GM19239 (cell line): Measurements from ENCODE around the gene HIVEP3.
"Not testable (repeated sequence)": the region's sequence is repeated elsewhere in the genome, so short reads cannot be mapped to it uniquely, and the experiment has no call there.

ENCODE experiments used
- DNase-seq: peaks from one replicate; pipeline ENCODE4 v3.0.0; 2011; ENCODE audit warnings: low spot score; ENCODE audit not compliant: insufficient read length
- FAIRE-seq: peaks from 2 replicates; lab custom pipeline; 2011; peaks lifted over from hg19 to GRCh38; lab: Jason Lieb, UNC

HIVEP3 gene

DNA sequence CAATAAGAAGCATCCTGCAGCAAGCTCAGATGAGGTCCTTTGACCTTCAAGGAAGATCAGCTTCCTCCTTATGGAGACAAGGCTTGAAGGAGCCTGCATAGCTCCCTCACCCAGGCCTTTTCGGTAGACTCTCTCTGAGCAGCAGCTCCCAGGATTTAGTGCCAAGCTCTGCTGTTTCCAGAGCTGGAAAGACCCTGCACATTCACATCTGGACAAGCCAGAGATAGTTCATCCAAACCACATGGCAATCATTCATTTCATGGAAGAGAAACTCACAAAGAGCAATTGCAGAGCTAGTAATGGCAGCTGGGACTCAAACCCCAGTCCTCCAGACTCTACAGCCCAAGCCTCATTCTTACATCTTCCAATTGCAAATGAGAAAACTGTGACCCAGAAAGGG lies 357.8 kb downstream of the HIVEP3 start:
- no peak for FAIRE-seq
- DNase-seq = no peak

DNA sequence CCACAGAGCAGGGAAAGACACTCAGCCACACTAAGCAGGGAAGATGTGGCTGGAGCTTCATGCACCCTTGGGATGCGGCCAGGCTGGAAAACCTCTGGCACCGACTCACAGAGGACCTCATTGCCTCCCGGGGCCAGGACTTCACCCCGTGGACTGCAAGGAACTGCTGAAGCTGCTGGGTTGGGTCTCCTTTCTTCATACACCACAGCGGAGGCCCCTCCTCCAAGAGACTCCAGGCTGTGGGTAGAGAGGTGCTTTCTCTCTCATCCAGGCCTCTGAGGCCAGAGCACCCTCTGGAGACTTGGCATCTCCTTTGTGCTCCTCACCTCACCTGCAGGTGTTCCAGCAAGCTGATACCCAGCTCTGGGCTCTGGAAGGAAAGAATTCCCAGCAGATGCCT lies 358.2 kb downstream of the HIVEP3 start:
- DNase-seq = no peak

DNA sequence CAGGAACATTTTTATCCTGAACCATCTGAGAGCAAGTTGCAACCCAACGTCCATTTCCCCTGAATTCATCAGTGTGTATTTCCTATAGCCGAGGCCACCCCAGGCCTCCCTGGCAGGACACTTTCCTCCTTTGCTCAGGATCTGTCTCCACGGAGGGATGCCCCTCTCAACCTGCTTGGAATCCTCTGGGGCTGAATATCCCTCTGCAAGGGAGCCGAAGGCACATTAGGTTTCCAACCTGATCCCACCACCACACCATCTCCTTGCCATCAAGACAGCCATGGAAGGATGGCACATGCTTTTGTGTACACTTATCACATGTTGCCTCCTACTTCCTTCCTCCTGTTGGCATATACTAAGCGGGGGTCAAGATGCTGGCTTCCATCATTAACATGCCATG lies 359.4 kb downstream of the HIVEP3 start:
- DNase-seq (no peak), FAIRE-seq (no peak)

More for the DNA sequence above, 358.2 kb downstream of the HIVEP3 start:
- FAIRE-seq = no peak

DNA sequence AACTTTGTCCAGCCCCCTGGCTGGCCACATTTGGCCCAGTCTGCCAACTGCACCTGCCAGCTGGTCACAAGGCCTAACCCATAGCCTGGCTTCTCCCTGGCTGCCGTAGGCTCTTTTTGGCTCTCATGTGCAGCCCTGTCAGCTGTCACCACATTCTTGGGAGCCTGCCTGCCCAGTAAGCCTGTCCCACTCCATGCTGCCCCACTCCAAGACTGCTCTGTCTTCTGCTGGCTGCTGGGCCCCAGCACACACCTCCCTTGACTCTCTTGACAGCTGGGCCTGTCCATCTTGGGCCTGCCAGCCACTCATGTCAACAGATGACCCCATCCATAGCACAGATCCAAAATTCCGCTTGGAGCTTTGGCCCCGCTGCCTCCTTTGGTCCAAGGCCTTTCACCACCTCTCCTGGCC lies 360.0 kb downstream of the HIVEP3 start:
- no peak for FAIRE-seq
- no peak for DNase-seq

DNA sequence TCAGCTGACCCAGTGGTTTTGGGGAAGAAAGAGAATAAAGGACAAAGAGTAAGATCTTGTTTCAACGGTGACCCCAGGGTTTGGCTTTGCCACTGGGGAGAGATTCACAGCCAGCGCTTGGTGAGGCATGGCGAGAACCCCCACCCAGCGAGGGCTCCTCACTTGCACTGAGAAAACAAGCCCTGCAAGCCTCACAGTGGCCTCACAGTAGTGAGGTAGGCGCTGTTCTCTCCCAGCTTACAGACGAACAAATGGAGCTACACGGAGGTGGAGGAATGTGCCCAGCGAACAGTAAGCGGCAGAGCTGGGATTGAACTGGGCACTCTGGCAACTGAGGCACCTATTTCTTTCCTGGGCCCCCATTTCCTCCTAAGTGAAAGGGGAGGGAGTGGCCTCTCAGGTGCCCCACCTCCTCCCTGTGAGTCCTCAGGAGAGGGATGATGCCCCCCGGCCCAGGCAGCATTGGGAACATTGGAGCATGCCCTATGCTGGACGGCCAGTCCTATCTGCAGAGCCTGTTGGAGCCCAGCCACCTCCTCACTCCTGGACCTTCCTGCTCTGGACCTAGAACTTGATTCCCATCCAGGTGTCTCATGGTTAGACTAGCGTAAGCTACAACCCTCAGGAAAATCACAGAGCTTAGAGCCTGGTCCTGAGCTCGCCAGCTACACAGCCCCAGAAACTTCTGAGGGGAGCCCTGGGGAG lies 360.8 kb downstream of the HIVEP3 start:
- no peak for FAIRE-seq

DNA sequence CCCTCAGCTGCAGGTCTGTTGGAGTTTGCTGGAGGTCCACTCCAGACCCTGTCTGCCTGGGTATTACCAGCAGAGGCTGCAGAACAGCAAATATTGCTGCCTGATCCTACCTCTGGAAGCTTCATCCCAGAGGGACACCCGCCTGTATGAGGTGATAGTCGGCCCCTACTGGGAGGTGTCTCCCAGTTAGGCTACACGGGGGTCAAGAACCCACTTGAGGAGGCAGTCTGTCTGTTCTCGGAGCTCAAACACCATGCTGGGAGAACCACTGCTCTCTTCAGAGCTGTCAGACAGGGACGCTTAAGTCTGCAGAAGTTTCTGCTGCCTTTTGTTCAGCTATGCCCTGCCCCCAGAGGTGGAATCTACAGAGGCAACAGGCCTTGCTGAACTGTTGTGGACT lies 364.0 kb downstream of the HIVEP3 start:
- not testable (repeated sequence) for DNase-seq, FAIRE-seq

More for the DNA sequence above, 360.8 kb downstream of the HIVEP3 start:
- no peak for DNase-seq

DNA sequence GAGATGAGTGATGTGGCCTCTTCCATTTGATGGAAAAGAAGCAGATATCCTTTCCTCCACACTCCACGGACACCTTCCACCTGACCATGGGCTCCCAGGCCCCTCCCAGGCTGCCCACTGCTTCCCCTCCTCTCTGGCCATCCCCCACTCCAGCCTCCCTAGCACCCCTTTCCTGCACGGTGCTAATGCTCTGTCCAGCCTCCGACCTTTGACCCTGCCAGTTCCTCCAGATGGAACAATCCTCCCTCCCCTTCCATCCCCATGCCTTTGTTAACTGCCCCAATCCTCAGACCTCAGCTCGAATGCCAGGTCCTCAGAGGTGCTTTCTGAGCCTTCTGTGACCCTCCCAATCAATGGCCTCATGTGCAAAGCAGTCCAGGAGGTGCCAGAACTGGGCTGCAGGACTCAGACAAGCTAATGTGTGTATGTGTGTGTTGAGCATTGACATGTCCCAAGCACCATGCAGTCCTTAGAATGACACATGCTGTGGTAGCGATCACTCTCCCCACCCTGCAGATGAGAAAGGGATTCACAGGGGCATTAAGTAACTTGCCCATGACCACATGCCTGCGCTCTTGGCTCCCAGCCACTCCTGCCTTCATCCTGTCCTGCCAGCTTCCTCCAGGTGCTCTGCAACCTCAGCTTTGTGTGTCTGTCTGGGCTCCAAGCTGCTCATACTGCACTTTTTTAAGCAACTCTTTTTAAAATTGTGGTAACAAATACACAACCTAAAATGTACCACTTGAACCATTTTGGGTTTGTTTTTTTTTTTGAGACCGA lies 370.8 kb downstream of the HIVEP3 start:
- no peak for FAIRE-seq
- no peak for DNase-seq

DNA sequence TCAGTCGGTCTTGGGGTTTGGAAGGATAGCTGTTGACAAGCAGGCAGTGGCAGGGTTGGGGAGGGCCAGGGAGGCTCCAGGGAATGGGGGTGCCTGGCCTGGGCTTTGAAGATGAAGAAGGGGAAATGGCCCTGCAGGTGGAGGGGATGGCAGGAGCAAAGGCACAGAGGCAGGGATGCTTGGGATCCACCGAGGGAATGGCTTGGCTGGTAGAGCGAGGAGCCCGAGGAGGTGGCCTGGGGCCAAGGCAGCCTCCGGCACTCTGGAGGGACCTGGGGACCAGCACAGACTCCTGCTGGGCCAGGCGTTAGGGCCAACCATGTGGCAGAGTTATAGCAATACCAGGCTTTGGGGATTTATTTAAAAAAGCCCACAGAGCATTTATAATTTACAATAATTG lies 371.4 kb downstream of the HIVEP3 start:
- DNase-seq (no peak), FAIRE-seq (no peak)

DNA sequence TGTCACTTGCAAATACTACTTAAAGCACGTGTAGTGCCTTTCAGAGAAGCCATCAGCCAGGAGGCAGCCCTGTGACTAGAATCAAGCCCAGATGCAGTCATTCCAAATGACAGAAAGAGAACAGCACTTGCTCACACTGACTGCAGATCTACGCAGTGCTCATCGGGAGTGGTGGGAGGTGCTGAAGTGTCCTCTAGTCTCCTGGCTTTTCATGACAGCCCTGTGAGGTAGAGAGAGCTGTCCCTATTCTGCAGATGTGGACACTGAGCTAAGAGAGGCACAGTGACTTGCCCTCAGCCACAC lies 371.9 kb downstream of the HIVEP3 start:
- DNase-seq (no peak), FAIRE-seq (no peak)

DNA sequence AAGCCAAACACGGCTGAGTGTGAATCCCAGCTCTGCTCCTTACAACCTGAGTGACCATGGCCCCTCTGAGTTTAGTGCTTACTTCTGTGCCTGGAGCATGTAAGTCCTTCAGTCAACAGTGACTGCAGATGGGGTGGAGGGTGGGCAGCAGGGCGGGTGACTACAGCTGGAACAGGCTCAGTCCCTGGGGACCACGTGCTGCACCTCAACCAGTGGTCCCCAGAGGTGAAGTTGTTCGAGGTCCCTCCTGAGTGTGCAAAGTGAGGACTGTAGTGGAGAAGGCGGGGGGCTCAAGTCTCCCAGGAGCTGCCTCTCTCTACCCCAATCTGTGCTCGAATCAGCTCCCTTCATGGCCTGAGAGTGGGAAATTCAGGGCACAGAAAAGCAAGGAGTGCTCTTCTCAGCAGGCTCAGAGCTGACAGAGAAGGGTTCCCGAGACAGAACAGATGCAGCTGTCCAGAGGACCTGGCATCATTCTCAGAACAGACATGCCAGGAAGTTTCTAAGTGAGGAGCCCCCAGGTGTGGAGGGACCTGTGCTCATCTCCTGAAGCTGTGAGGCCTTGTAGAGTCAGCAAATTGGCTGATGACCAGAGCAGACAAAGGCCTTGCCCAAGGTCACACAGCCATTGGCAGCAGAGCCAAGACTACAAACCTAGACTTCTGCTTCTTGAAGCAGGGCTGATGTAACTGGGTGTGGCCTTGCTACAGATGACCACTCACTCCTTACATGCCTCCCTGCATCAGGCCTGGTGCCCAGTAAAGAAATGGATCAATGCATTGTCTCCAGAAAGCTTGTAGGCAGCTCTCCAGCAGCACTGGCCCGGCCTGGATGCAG lies 372.5 kb downstream of the HIVEP3 start:
- DNase-seq (no peak), FAIRE-seq (no peak)

DNA sequence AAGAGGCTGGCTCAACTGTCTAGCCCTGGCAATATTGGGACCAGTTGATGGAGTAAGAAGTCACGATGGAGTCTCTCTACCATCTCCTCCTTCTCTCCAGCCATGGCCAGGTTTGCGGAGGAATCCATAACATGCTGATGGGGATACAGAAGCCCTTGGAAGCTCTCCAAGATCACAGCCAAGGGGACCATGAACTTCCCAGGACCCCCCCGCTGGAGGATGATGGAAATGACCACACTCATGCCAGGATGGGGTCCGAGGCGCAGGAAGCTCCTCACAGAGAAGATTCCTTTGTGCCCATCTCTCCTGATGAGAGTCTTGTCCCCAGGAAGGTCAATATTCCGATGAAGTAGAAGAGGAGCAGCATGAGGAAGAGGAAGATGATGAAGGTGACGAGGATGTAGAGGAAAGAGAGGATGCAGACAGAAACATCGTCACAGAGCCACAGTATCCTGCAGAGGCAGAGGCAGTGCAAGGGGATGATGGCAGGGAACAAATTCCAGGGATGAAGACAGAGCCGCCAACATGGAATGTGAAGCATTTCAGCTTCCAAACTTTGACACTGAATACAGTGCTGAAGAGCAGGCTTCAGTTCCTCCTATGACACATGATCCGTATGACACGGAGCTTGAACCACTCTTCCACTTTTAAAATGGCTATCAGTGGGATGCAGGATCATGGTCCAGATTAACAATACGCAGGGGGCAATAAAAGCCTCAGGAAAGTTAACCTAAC lies 376.4 kb downstream of the HIVEP3 start:
- no peak for DNase-seq
- no peak for FAIRE-seq

DNA sequence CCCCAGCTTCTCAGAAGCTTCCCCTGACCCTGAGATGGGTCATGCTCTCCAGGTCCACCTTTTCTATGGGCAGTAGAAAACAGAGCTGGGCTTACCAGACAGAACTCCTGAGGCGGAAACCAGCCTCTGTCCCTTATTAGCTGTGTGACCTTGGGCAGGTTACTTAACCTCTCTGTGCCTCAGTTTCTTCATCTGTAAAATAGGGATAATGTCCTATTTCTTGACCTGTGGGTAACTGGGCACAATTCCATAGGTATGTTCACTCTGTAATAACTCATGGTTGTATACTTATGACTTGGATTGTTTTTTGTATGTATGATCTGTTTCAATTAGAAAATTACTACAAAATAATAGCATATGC lies 377.1 kb downstream of the HIVEP3 start:
- no peak for DNase-seq
- no peak for FAIRE-seq

DNA sequence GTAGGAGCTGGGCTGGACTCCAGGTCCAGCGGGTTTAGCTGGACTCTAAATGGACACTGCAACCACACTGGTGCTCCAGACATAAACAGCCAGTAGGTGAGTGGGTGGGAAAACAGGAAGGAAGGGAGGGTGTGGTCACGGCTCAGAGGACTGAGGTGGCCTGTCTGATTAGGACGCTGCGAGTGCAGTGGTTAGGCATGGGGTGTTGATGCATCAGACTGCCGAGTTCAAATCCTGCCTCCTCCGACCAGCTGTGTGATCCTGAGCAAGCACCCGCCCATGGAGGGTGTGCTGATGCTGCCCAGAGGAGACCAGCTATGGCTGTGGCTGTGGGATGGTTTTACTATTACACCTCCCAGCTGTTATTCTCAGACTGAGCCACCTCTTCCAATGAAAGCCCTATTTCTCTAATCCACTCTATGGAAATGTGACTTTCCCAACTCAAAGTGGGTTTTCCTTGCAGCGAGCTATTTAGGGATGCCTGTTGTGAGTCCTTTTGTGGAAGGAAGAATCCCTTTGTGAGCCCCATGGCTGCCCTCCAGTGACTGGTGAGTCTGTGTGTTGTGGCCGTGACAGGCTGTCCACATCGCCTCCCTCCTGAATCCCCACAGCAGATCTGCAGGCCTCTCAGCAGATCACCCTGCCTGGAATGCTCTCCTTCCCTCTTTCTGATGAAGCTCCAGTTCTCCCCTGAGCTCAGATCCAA lies 377.7 kb downstream of the HIVEP3 start:
- FAIRE-seq (no peak), DNase-seq (no peak)

DNA sequence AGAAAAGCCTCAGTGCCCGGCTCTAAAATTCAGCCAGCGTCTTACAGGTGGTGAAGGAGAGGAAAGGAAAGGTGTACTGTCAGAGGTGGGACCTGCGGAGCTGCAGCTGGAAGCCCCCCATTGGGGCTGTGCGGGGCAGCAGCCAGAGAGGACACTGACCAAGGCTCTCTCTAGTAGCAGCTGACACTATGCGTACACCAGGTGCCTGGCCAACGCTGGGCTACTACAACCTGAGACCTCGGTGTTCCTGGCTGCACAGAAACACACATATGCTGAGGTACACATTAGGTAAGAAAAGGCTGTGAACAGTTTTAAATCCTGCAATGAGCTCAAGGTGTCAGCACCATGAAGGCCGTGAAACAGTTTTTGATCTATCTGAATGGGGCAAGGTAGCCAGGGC lies 378.7 kb downstream of the HIVEP3 start:
- DNase-seq = no peak
- FAIRE-seq = no peak

DNA sequence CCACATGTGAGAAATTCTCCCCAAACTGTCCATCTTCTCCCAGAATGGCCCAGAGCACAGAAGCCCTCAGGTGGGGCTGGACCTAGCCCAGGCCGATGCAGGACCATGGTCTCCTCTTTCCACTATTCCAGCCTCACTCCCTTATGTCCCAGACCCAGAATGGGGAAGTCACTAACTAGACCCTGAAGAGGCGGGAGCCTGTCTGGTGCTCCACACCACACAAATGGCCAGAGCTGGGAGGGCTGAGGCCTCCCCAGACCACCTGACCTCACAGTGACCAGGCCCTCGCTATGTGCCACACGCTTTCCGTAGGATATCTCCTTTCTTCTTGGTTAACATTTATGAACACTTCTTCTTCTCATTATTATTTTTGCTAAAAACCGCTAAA lies 379.3 kb downstream of the HIVEP3 start:
- FAIRE-seq = no peak
- no peak for DNase-seq

DNA sequence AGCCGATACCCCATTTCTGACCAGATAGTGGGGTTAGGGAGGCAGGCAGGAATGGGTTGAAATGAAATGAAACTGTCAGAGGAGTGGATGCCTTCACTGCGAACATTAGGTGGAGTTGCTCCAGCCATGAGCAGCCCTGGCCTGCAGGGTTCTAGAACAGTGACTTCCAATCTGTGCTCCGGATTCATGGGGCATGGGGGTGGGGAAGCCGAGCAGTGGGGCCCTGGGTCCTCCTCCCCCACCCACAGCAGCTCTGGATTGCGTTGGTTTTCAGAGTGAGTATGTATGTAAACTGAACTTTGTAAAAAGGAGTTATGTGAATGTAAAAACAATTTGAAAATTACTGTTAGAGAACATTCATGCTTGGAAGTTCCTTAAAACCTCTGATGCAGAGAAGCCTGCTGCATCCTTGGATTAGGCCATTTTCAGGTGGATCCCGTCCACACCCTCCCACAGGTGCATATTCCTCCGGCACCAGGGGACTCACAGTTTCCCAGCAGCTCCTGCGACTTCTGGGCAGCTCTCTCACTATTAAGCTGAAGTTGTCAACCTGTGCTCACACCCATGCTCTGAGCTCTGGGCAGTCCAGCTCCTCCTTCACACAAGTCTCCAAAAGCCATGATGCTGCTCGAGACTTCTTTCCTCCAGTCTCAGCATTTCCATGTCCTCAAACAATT lies 379.8 kb downstream of the HIVEP3 start:
- DNase-seq (no peak), FAIRE-seq (no peak)

DNA sequence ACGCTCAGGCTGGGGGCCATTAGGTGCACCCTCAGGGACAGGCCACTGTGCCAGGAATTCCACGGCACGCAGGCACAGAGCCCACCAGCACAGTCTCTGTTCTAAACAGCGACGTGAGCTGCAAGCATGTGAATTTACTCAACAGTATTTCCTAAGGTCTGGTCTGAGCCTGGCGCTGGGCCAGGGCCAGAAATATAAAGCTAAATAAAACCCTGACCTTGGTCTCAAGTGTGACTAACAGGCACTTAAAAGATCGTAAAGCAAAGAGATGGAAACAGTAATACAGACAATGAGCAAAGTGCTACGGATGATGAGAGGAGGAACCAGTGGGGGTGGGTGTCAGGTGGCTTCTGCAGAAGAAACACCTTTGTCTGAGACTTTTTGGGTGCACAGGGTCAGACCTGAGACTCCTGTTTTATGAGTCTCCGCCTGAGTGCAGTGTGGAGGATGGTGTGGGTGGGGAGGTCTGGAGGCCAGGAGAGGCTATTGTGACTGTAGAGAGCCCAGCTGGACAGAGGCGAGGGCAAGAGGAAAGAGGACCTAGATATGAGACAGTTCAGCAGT lies 380.9 kb downstream of the HIVEP3 start:
- DNase-seq = no peak

DNA sequence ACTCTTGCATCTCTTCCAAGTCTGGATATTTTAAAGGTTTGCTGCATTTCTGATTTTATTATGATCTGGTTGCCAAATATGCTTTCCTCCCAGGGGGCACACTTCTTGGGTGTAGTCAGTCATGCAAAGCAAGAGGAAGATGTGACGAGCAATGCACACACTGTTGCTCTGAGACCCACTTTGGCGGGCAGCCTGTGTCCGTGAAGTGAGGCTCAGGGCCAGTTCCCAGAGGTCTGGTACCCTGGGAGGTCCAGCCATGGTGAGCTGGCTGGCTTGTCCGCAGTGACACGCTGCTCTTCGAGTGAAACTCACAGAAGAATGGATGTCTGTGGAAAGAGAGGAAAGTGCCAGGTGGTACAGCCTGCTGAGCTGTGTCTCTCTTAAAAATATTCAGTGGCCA lies 381.5 kb downstream of the HIVEP3 start:
- FAIRE-seq (no peak), DNase-seq (no peak)

More for the DNA sequence above, 380.9 kb downstream of the HIVEP3 start:
- no peak for FAIRE-seq

DNA sequence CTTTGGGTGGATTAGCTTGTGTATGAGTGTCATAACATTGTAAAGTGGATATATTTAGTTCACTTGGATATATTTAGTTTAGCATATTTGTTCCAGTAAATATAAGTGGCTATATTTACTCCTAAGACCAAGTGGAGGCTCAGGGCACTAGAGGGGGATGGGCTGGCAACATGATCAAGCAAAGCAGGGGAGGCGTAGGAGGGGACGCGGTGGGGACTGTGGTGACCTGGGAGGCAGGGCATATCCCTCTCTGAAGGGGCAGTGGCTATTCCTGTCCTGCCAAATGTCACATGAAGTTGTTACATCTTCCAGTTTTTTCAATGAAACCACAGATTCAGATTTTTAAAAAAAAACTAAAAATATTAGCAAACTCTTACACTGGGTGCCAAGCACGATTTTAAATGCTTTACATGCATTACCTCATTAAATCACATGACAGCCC lies 382.3 kb downstream of the HIVEP3 start:
- DNase-seq (no peak), FAIRE-seq (no peak)
